ENCODE data around the gene AGTR1.
"Not testable (repeated sequence)": the region's sequence is repeated elsewhere in the genome, so short reads cannot be mapped to it uniquely, and the experiment has no call there.

Gene AGTR1

GRCh38 chr3:148751461-148751860 is 53.8 kb downstream of the AGTR1 start:
- no peak for DNase-seq (ENCODE audit: low spot score)
- H3K27ac ChIP-seq, result no peak overlapping the region
- no peak for TF ChIP-seq CTCF (conservative IDR thresholded peaks at IDR 0.05; ENCODE audit: low read depth)
- CTCF ChIA-PET, result interaction anchor here (1.0 kb wide), 1 partner anchor 32 kb away, joined by 4 read pairs; no protein-coding TSS in a partner anchor
- POLR2A ChIA-PET (ENCODE audit: low non-redundant PET), result no interaction called here

GRCh38 chr3:148753385-148753784 is 55.7 kb downstream of the AGTR1 start:
- H3K27ac ChIP-seq; POLR2A ChIA-PET (ENCODE audit: low non-redundant PET); DNase-seq (ENCODE audit: low spot score); CTCF ChIA-PET: not testable (repeated sequence)

GRCh38 chr3:148755570-148755969 is 57.9 kb downstream of the AGTR1 start:
- POLR2A ChIA-PET (ENCODE audit: low non-redundant PET), result no interaction called here
- no peak overlapping the region for H3K27ac ChIP-seq

GRCh38 chr3:148756311-148756710 is 58.6 kb downstream of the AGTR1 start:
- H3K27ac ChIP-seq, result no peak overlapping the region
- ChIA-PET POLR2A (ENCODE audit: low non-redundant PET) (no interaction called here), CTCF (interaction anchor here (0.6 kb wide), 1 partner anchor 104 kb away, joined by 3 read pairs; no protein-coding TSS in a partner anchor)
- no peak for DNase-seq (ENCODE audit: low spot score)
- TF ChIP-seq CTCF (conservative IDR thresholded peaks at IDR 0.05; ENCODE audit: low read depth), result no peak

More at GRCh38 chr3:148755570-148755969, 57.9 kb downstream of the AGTR1 start:
- DNase-seq (ENCODE audit: low spot score), result no peak
- CTCF ChIA-PET, result no interaction called here
- no peak for TF ChIP-seq CTCF (conservative IDR thresholded peaks at IDR 0.05; ENCODE audit: low read depth)

- no peak overlapping the region for H3K27ac ChIP-seq
- no peak for TF ChIP-seq CTCF (conservative IDR thresholded peaks at IDR 0.05; ENCODE audit: low read depth)
- ChIA-PET CTCF (no interaction called here), POLR2A (ENCODE audit: low non-redundant PET) (no interaction called here)
- no peak for DNase-seq (ENCODE audit: low spot score)
These were observed 59.8 kb downstream of the AGTR1 start for GRCh38 chr3:148757238-148758215.

GRCh38 chr3:148758303-148758884 is 60.7 kb downstream of the AGTR1 start:
- TF ChIP-seq CTCF (conservative IDR thresholded peaks at IDR 0.05; ENCODE audit: low read depth), result no peak
- no peak for DNase-seq (ENCODE audit: low spot score)
- H3K27ac ChIP-seq, result no peak overlapping the region
- ChIA-PET POLR2A (ENCODE audit: low non-redundant PET) (no interaction called here), CTCF (no interaction called here)

- ChIA-PET POLR2A (ENCODE audit: low non-redundant PET) (no interaction called here), CTCF (no interaction called here)
- no peak for TF ChIP-seq CTCF (conservative IDR thresholded peaks at IDR 0.05; ENCODE audit: low read depth)
- no peak for DNase-seq (ENCODE audit: low spot score)
- H3K27ac ChIP-seq, result no peak overlapping the region
These were observed 61.7 kb downstream of the AGTR1 start for GRCh38 chr3:148759430-148759829.

Data from RWPE1 (cell line).